ENCODE measurements around the gene MS4A8.
"Not testable (repeated sequence)": the region's sequence is repeated elsewhere in the genome, so short reads cannot be mapped to it uniquely, and the experiment has no call there.

The MS4A8 gene

DNA sequence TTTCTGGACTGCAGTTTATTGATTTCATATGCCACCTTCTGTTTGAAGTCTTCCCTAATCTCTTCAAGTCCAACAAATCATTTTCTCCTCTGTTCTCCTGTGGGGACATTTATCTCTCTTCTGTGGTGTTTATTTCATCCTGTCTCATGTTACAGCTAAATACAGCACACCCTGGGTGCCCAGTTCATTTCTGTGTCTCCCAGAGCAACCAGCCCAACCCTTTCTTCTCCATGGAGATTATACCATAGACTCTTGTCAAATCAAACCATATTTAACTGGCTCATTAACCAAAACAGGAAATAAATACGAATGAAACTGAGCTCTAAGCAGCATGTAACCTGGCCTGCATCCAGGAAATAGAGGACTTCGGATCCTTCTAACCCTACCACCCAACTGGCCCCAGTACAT is at the start of gene MS4A8:
MS4A8 (plus strand) TSS at position 329 of the 408 bp plus-strand sequence. CDS start 1,249 bp downstream, outside the sequence.
- DNase-seq, result no peak

DNA sequence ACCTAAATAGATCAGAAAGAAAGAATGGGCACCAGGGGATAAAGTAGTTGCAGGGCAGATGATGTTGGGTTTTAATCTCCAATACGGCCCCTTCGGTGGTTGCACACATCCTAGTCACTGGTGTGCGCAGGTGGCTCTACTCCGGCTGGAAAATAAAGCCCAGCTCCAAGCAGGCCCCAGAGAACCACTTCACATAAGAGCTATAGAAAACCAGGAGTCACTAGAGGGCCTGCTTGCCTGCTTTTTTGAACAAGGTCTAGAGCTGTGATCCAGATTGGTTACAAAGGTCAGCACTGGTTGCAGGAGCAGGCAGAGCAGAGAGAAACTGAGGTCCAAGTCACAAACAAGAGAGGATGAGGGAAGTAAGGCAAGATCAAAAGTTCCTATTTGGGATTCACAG is 41.5 kb upstream of the MS4A8 start:
- DNase-seq, result no peak

- no peak for DNase-seq
Observed at GRCh38 chr11:60658409-60658808, 41.0 kb upstream of the MS4A8 start.

GRCh38 chr11:60672255-60672654 is 27.2 kb upstream of the MS4A8 start:
- DNase-seq, result no peak

- not testable (repeated sequence) for DNase-seq
Observed at GRCh38 chr11:60678231-60678630, 21.2 kb upstream of the MS4A8 start.

GRCh38 chr11:60679879-60680278 is 19.5 kb upstream of the MS4A8 start:
- no peak for DNase-seq

DNA sequence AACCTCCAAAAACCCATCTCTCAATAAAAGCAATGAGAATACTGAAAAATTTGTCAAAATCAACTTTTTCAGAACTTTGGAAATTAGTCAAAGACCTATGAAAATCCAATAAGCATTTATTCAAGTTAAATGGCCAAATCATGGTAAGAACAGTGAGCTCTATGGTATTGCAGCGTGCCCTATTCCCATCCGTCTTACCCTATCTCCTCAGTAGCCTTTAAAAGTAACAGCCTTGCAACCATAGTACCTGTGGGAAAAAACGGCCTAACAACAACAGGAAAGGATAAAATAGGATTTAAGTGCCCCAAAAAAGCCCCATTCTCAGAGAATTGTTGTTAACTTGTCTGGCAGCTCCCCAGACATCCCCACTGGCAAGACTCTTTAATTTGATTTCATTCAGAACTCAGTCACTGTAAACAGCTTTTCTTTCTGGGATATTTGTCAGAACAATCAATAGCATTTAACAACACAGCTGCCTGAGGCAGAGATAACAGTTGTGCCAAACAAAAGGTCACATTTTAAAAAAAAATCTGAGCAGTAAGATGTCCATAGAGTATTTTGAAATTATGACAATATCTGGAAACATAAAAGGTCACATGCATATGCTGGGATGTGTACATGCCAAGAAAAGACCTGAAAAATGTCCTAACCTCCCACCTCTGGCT is 18.8 kb upstream of the MS4A8 start:
- no peak for DNase-seq

- DNase-seq, result not testable (repeated sequence)
Observed at GRCh38 chr11:60684541-60684848, 14.9 kb upstream of the MS4A8 start.

DNA sequence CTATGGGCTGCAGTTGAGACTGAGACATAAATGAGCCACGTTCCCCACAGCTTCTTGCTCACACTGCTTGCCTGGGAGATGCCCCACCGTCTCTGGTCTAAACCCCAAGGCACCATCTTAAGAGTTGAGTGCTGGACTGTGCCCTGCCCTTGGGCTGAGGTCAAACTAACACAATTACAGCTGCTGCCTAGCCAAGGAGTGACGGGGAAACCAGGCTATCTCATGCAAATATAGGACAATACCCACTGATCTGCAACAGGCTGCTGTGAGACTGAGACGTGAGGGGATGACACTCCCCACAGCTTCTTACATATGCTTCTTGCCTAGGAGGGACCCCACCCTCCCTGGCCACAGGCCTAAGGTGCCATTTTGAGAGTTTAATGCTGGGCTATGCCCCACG is 7.8 kb upstream of the MS4A8 start:
- no peak for DNase-seq

DNA sequence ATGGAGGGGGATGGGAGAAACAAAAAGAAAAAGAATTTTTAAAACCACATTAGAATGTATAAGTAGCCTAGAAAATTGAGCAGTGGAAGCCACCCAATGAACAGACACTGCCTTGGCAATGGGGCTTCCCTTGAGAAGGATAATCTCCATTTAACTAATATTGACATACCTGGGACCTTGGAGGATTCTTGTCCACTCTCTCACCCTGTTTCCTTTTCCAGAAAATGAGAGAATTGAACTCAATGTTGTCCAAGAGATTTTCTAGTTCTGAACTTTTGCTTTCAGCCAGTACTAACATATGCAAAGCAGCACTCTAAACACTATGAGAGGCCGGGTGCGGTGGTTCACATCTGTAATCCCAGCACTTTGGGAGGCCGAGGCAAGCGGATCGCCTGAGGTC is 524 bp downstream of the MS4A8 start:
- DNase-seq, result no peak

GRCh38 chr11:60700689-60701468 is 1.5 kb downstream of the MS4A8 start:
- peak; percentile 13 for DNase-seq

GRCh38 chr11:60701469-60701818 is 2.0 kb downstream of the MS4A8 start:
- DNase-seq, result no peak

GRCh38 chr11:60703374-60703773 is 4.0 kb downstream of the MS4A8 start:
- DNase-seq, result no peak

- no peak for DNase-seq
Observed at GRCh38 chr11:60705895-60706294, 6.5 kb downstream of the MS4A8 start.

DNA sequence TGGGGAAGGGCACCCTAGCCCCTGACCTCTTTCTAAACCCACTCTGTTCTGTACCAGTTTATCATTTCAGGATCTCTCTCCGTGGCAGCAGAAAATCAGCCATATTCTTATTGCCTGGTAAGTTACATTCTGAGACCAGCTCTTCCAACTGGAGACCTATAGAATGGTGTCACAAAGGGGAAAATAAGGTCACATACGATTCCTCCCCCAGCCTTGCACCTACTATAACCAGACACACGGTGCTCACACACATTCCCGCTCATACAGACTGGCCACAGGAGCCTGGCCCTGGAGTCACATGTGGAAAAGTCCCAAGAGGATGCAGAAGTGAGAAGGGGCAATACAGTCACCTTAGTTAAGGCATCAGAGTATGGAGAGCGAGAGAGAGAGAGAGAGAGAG is 7.5 kb downstream of the MS4A8 start:
- DNase-seq, result no peak

GRCh38 chr11:60710482-60710881 is 11.1 kb downstream of the MS4A8 start:
- DNase-seq, result no peak

DNA sequence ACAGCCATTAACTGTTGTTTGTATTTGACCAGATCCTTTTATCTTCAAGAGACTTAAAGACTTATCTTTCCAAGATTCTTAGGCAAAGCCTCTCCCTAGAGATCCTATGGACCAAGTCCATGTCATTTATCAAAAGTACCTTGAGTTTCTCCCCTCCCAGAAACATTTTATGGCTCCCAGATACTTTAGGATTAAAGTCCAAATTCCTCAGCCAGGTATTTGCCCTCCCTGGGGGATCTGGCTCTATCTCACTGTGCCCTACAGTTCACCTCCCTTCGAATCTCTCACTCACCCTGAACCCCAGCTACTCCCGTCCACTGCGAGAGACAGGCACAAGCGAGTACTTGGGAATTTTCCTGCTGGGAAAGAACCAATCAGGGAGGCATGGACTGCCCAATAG is 11.9 kb downstream of the MS4A8 start:
- DNase-seq, result no peak

DNA sequence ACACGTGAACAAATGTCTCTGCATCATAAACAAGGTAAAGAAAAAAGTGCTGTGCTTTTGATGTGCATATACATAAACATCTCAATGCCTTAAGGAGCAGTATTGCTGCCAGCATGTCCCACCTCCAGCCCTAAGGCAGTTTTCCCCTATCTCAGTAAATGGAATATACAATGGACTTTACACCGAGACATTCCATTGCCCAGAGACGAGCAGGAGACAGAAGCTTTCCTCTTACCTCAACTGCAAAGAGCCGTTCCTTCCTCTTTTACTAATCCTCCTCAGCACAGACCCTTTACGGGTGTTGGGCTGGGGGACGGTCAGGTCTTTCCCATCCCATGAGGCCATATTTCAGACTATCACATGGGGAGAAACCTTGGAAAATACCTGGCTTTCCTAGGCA is 14.0 kb downstream of the MS4A8 start:
- DNase-seq, result not testable (repeated sequence)

GRCh38 chr11:60717956-60718355 is 18.5 kb downstream of the MS4A8 start:
- DNase-seq, result no peak

DNA sequence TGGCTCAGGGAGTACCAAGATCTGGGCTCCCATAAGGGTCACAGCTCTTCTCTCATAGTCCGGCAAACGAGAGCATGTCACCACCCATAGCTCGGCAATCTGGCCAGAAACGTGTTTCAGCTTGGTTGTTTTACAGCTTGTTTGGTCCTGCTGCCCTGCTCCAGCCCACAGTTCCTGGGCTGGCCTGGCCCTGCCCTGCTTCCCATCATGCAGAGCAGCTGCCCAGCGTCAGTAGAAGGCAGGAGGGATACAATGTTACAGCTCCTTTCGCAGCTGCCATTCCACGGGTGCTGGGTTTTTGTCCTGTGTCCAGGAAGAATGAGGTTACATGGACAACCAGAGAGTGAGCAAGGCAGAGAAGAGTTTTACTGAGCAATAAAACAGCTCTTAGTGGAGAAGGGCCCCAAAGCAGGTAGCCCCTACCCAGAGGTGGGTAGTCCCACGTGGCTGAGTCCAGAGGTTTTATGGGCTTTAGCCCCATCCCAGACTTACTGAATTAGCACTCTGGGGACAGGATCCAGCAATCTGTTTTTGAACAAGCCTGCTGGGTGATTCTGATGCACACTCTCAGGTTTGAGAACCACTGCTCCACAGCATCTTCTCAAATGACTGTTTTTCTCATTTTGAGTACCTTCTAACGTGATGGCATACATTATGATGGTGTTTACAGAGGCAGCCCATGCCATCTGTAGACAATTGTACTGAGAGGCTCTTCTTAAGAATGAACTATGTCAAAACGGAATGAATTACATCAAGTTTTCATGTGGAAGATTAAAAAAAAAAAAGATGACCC is 19.3 kb downstream of the MS4A8 start:
- no peak for DNase-seq

GRCh38 chr11:60719391-60719790 is 20.0 kb downstream of the MS4A8 start:
- DNase-seq, result no peak

DNA sequence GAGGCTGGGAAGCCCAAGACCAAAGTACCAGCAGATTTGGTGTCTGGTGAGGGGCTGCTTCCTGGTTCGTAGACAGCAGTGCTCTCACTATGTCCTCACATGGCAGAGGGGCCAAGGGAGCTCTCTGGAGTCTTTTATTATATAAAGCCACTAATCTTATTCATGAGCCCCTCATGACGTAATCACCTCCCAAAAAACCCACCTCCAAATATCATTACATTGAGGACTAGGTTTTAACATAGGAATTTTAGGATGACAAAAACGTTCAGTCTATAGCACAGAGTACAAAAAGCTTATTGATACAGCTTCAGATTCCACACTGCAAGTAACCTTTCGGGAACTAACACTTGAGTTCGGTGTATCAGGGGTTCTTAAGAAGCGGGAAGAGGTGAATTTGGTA is 21.0 kb downstream of the MS4A8 start:
- no peak for DNase-seq

DNA sequence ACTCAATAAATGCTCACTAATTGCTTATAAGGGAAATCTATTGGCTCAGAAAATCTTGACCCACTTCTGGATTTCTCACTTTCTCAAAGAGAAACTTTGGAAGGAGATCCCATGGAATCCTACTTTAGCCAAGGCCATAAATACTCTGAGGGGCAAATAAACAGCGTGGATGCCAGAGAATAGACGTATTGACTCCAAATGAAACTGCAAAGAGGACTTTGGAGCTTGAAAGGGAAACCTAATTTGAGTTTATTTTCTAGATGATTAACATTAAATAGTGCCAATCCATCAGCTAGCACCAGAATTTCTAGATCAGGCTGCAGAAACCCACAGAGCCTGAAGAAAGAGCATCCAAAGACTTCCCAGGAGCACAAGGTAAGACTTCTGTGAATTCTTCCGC is 25.0 kb downstream of the MS4A8 start, which contains the start of gene MS4A18:
MS4A18 (plus strand) TSS at position 301 of the 400 bp plus-strand sequence.
- no peak for DNase-seq

DNA sequence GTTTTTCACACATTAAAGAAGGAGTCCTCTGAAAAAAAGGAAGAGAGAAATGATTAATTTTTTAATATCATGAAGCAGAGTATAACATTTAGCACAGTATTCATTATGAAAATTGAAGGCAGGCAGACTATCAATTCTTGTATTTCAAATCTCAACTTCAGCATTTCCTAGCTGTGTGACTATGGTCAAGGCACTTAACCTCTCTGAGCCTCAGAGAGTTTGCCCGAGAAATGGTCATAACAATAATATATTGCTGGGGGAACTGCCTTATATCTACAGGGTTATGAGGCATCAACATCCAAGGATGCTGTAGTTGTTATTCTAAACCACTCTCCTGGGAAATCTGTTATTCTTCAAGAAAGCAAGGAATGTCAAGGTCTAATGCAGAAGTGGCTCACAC is 26.2 kb downstream of the MS4A8 start:
- DNase-seq, result no peak
